Gastroesophageal sphincter (tissue), 4 donors: ENCODE data around the gene GRIK3. TPM values are rescaled to one million over a fixed set of nuclear protein-coding genes. Genes with fewer than 3 reads are reported as not detected.

Experiments
- ATAC-seq: fragments of 150-250 bp; one replicate; pipeline ENCODE4 v1.9.1; 2016; ENCODE audit warnings: mild to moderate bottlenecking, moderate library complexity
- H3K27ac ChIP-seq, 4 donors: fragments of 200-600 bp; sonication (generic) in 3 of 4; 1 replicate in 3 of 4; 2 replicates in 1 of 4; pipeline ENCODE4 v1.5.1; 2016 to 2019
- H3K27me3 ChIP-seq: fragments of 200-600 bp; sonication (generic); one replicate; pipeline ENCODE4 v1.5.1; 2019
- H3K36me3 ChIP-seq, 2 donors: fragments of 200-600 bp; sonication (generic); one replicate each; pipeline ENCODE4 v1.5.1; 2019; ENCODE audit warnings: control low read depth in 1 of 2
- H3K4me1 ChIP-seq, 3 donors: fragments of 200-600 bp; sonication (generic); 1 replicate in 2 of 3; 2 replicates in 1 of 3; pipeline ENCODE4 v1.5.1; 2016 to 2019; ENCODE audit warnings: control low read depth in 2 of 3
- H3K4me3 ChIP-seq, 2 donors: fragments of 200-600 bp; sonication (generic); one replicate each; pipeline ENCODE4 v1.5.1; 2019; ENCODE audit warnings: mild to moderate bottlenecking in 1 of 2, moderate library complexity in 1 of 2
- H3K9me3 ChIP-seq, 3 donors: fragments of 200-600 bp; sonication (generic); one replicate each; pipeline ENCODE4 v1.5.1; 2017 to 2019; ENCODE audit warnings: control low read depth in 2 of 3
- CTCF ChIP-seq, 4 experiments: fragments of 200-600 bp in 2 of 4; fragments of 450-650 bp in 2 of 4; sonication (generic) in 1 of 4; IDR thresholded peaks; one replicate each; pipeline ENCODE4 v1.5.1; 2017 to 2019; ENCODE audit warnings: antibody characterized with exemption in 4 of 4, mild to moderate bottlenecking in 2 of 4, moderate library complexity in 2 of 4
- EP300 ChIP-seq: sonication (generic); formaldehyde crosslinking; IDR thresholded peaks from one replicate; pipeline ENCODE4 v1.6.1; 2017; ENCODE audit warnings: antibody characterized with exemption, mild to moderate bottlenecking
- POLR2A ChIP-seq, 2 donors: fragments of 450-650 bp; IDR thresholded peaks; one replicate each; pipeline ENCODE4 v1.6.1; 2017; ENCODE audit warnings: antibody characterized with exemption in 2 of 2, mild to moderate bottlenecking in 2 of 2, moderate library complexity in 1 of 2
- POLR2AphosphoS5 ChIP-seq: sonication (generic); formaldehyde crosslinking; IDR thresholded peaks from one replicate; pipeline ENCODE4 v1.6.1; 2017; ENCODE audit warnings: antibody characterized with exemption
- WGBS, 2 donors: methylation state at CpG; one replicate each; pipeline ENCODE4 v1.1.5; 2018; ENCODE audit warnings: low coverage in 1 of 2; 5-methylcytosine and 5-hydroxymethylcytosine counted together
- total RNA-seq, 4 donors: library from RNA; depleted of rRNA; stranded (reverse); fragments of >200 nt; gene quantifications; one replicate each; pipeline ENCODE4 v1.1.0, GENCODE V29; 2016

GRIK3 gene
- total RNA-seq, 4 donors from 2014 or later, result 3.1 to 7.8 (median 5.0) TPM

GRCh38 chr1:37069406-37069805 lies 35.1 kb upstream of the GRIK3 start:
- Histone ChIP-seq H3K4me1 (no peaks in the 10 kb centered on the region), H3K36me3 (no peaks in the 10 kb centered on the region), H3K27me3 (peaks cover 83% of the 10 kb centered on the region), H3K9me3 (no peaks in the 10 kb centered on the region), H3K4me3 (no peak overlapping the region), H3K27ac (no peak overlapping the region)
- 100% methylated on average over 1 of the region's 4 CpGs; no CpG with 5 or more reads in 1 of the 2 donors for WGBS, 2 donors
- TF ChIP-seq CTCF (IDR thresholded peaks at IDR 0.05), result no peak
- no peak for TF ChIP-seq EP300
- TF ChIP-seq POLR2A (IDR thresholded peaks at IDR 0.05), result no peak
- TF ChIP-seq POLR2AphosphoS5, result no peak
- ATAC-seq, result no peak

- H3K4me1 ChIP-seq, result no peaks in the 10 kb centered on the region
- H3K27me3 ChIP-seq, result peaks cover 87% of the 10 kb centered on the region
- WGBS, 2 donors, result 53 to 75% methylated on average over 4 to 6 of the region's 9 CpGs
- no peak for ATAC-seq
- no peaks in the 10 kb centered on the region for H3K36me3 ChIP-seq
- no peak overlapping the region for H3K4me3 ChIP-seq
- no peaks in the 10 kb centered on the region for H3K9me3 ChIP-seq
- TF ChIP-seq CTCF (IDR thresholded peaks at IDR 0.05), result no peak
- TF ChIP-seq POLR2AphosphoS5, result no peak
- TF ChIP-seq EP300, result no peak
- no peak for TF ChIP-seq POLR2A (IDR thresholded peaks at IDR 0.05)
- no peak overlapping the region for H3K27ac ChIP-seq
Measured at GRCh38 chr1:37068897-37069296, 34.6 kb upstream of the GRIK3 start.

- peaks cover 87% of the 10 kb centered on the region for H3K27me3 ChIP-seq
- ATAC-seq, result no peak
- WGBS, 2 donors, result 71 to 80% methylated on average over 3 of the region's 3 CpGs
Measured at GRCh38 chr1:37068260-37068659, 33.9 kb upstream of the GRIK3 start.

GRCh38 chr1:37064039-37064438 lies 29.7 kb upstream of the GRIK3 start:
- H3K27me3 ChIP-seq, result peaks cover 84% of the 10 kb centered on the region
- no peaks in the 10 kb centered on the region for H3K36me3 ChIP-seq
- no peak for TF ChIP-seq EP300
- no peaks in the 10 kb centered on the region for H3K4me1 ChIP-seq
- no peaks in the 10 kb centered on the region for H3K9me3 ChIP-seq
- no peak for ATAC-seq
- no peak overlapping the region for H3K4me3 ChIP-seq
- 40 to 50% methylated on average over 4 of the region's 4 CpGs for WGBS, 2 donors
- H3K27ac ChIP-seq, result no peak overlapping the region

More at GRCh38 chr1:37068260-37068659, 33.9 kb upstream of the GRIK3 start:
- no peaks in the 10 kb centered on the region for H3K9me3 ChIP-seq
- no peak overlapping the region for H3K27ac ChIP-seq
- no peak overlapping the region for H3K4me3 ChIP-seq
- no peak for TF ChIP-seq POLR2AphosphoS5
- TF ChIP-seq POLR2A (IDR thresholded peaks at IDR 0.05), result no peak
- TF ChIP-seq CTCF (IDR thresholded peaks at IDR 0.05), result no peak
- TF ChIP-seq EP300, result no peak
- H3K36me3 ChIP-seq, result no peaks in the 10 kb centered on the region
- H3K4me1 ChIP-seq, result no peaks in the 10 kb centered on the region

GRCh38 chr1:37059346-37059745 lies 25.0 kb upstream of the GRIK3 start:
- ATAC-seq, result no peak
- H3K36me3 ChIP-seq, result no peaks in the 10 kb centered on the region
- WGBS, 2 donors, result 22 to 55% methylated on average over 8 of the region's 8 CpGs
- no peaks in the 10 kb centered on the region for H3K4me1 ChIP-seq
- no peaks in the 10 kb centered on the region for H3K9me3 ChIP-seq
- H3K27ac ChIP-seq, result no peak overlapping the region
- H3K27me3 ChIP-seq, result peaks cover 50% of the 10 kb centered on the region
- TF ChIP-seq EP300 (no peak), CTCF (IDR thresholded peaks at IDR 0.05) (no peak), POLR2A (IDR thresholded peaks at IDR 0.05) (no peak)
- no peak overlapping the region for H3K4me3 ChIP-seq
